Smooth muscle cell (in vitro differentiated cells): Measurements from ENCODE around the gene KCNJ2. TPM values are rescaled to one million over a fixed set of nuclear protein-coding genes. Genes with fewer than 3 reads are reported as not detected.

Experiments used
- DNase-seq: peaks from one replicate; lab custom pipeline; 2025; ENCODE audit not compliant: unreplicated experiment; lab: John Stamatoyannopoulos, UW
- H2AFZ ChIP-seq: fragments of 200-600 bp; sonication (generic); 2 replicates; pipeline ENCODE4 v1.6.0; 2016; ENCODE audit warnings: antibody characterized with exemption, low read depth, mild to moderate bottlenecking
- H3F3A ChIP-seq: fragments of 200-600 bp; sonication (generic); 2 replicates; pipeline ENCODE4 v1.6.0; 2017; ENCODE audit warnings: antibody characterized with exemption, low read depth
- H3K27ac ChIP-seq: fragments of 200-600 bp; sonication (generic); 2 replicates; pipeline ENCODE4 v1.5.1; 2016; ENCODE audit warnings: low read depth, mild to moderate bottlenecking
- H3K27me3 ChIP-seq: fragments of 200-600 bp; sonication (generic); 2 replicates; pipeline ENCODE4 v1.6.1; 2016; ENCODE audit warnings: low read depth, mild to moderate bottlenecking
- H3K36me3 ChIP-seq: fragments of 200-600 bp; sonication (generic); 2 replicates; pipeline ENCODE4 v1.5.1; 2016; ENCODE audit warnings: low read depth
- H3K4me1 ChIP-seq: fragments of 200-600 bp; sonication (generic); 2 replicates; pipeline ENCODE4 v1.5.1; 2016; ENCODE audit warnings: low read depth
- H3K4me2 ChIP-seq: fragments of 200-600 bp; sonication (generic); 2 replicates; pipeline ENCODE4 v1.6.0; 2016; ENCODE audit warnings: mild to moderate bottlenecking
- H3K4me3 ChIP-seq: fragments of 200-600 bp; sonication (generic); 2 replicates; pipeline ENCODE4 v1.5.1; 2016; ENCODE audit warnings: mild to moderate bottlenecking
- H3K79me2 ChIP-seq: fragments of 200-600 bp; sonication (generic); 2 replicates; pipeline ENCODE4 v1.6.0; 2016; ENCODE audit warnings: low read depth, mild to moderate bottlenecking
- H3K9ac ChIP-seq: fragments of 200-600 bp; sonication (generic); 2 replicates; pipeline ENCODE4 v1.6.0; 2016; ENCODE audit warnings: low read depth
- H3K9me3 ChIP-seq: fragments of 200-600 bp; sonication (generic); replicated peaks from 2 replicates; pipeline ENCODE4 v1.5.1; 2016; ENCODE audit warnings: low read depth
- H4K20me1 ChIP-seq: fragments of 200-600 bp; sonication (generic); 2 replicates; pipeline ENCODE4 v1.6.0; 2016; ENCODE audit warnings: low read depth
- WGBS: methylation state at CpG from one replicate; pipeline ENCODE4 v1.1.7; 2016; ENCODE audit warnings: low lambda C conversion rate; 5-methylcytosine and 5-hydroxymethylcytosine counted together
- polyA plus RNA-seq: library from polyadenylated mRNA; unstranded; fragments of >200 nt; fragmentation: Nextera tagmentation; extraction: Ambion mirVana; gene quantifications from 2 replicates; pipeline ENCODE4 v1.2.1, GENCODE V29; 2016
- total RNA-seq: library from RNA; depleted of rRNA; stranded (reverse); fragments of >200 nt; gene quantifications from 2 replicates; pipeline ENCODE4 v1.2.3, GENCODE V29; 2014
- TF ChIP-seq, protein P1 (sequence below): fragments of 200-600 bp; sonication (generic); IDR thresholded peaks from 2 replicates; pipeline ENCODE4 v1.5.1; 2017; ENCODE audit warnings: borderline replicate concordance, mild to moderate bottlenecking, antibody characterized with exemption; ENCODE audit not compliant: insufficient read depth, poor library complexity, severe bottlenecking

The KCNJ2 gene
- total and polyA plus RNA-seq, 2 experiments from 2014 or later, result 0.06 to 1.8 TPM

DNA sequence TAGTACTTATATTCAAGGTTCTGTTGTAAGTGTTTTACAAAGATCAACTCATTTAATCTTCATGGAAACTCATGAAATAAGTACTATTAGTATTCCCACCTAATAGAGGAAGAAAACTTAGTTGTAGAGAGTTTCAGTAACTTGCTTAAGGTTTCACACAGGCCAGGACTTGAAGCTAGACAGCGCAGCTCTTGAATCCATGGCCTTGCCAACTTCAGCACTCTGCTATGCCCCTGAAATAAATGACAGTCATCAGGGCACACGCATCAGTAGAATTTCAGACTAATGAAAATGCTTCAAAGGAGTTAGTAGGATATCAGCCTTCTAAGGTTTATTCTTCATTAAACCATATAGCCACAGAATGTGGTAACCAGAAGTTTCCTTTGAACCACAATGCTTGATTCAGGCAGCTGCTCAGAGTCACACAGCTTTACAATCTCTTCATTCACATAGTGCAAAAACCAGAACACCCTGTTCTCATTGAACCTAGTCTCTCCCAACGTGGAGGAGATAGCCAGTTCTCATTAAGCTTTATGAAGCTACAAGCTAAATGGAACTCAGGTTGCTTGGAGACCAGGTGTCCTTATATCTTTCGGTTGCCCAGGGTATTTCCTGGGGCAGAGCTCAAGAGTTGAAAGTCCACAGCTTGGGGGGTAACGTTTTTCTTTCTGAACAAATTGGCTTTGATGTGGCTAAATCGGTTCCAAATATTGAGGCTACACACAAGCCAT is 39.7 kb downstream of the KCNJ2 start:
- no peaks in the 10 kb centered on the region for H3K27me3 ChIP-seq
- H3K9me3 ChIP-seq, result no peaks in the 10 kb centered on the region
- no peak overlapping the region for H3K4me3 ChIP-seq
- TF ChIP-seq, protein P1, sequence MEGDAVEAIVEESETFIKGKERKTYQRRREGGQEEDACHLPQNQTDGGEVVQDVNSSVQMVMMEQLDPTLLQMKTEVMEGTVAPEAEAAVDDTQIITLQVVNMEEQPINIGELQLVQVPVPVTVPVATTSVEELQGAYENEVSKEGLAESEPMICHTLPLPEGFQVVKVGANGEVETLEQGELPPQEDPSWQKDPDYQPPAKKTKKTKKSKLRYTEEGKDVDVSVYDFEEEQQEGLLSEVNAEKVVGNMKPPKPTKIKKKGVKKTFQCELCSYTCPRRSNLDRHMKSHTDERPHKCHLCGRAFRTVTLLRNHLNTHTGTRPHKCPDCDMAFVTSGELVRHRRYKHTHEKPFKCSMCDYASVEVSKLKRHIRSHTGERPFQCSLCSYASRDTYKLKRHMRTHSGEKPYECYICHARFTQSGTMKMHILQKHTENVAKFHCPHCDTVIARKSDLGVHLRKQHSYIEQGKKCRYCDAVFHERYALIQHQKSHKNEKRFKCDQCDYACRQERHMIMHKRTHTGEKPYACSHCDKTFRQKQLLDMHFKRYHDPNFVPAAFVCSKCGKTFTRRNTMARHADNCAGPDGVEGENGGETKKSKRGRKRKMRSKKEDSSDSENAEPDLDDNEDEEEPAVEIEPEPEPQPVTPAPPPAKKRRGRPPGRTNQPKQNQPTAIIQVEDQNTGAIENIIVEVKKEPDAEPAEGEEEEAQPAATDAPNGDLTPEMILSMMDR, result no peak
- H3K36me3 ChIP-seq, result no peaks in the 10 kb centered on the region
- H3K9ac ChIP-seq, result no peak overlapping the region
- no peak overlapping the region for H2AFZ ChIP-seq
- no peaks in the 10 kb centered on the region for H3F3A ChIP-seq
- no peak overlapping the region for H3K27ac ChIP-seq
- WGBS, result 74% methylated on average over 6 of the region's 6 CpGs
- DNase-seq, result no peak
- H3K79me2 ChIP-seq, result no peaks in the 10 kb centered on the region
- no peaks in the 10 kb centered on the region for H3K4me1 ChIP-seq
- H4K20me1 ChIP-seq, result no peaks in the 10 kb centered on the region
- no peak overlapping the region for H3K4me2 ChIP-seq

DNA sequence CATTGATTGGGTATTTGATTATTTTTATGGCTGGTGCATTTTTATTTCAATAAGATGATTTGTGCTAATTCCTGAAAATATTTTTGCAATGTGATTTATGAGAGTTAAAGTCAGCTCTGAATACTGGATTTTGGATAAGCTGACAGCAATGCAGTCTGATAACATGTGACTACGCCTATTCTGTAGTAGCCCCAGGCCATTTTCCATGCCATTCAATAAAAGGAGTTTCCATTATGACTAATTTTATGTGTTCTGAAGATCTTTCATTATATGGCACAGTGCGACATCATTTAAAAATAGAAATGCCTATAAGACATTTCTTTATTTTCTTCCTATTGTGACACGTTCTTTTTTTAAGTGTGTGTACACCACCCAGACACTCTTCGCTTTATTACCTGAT is 46.3 kb downstream of the KCNJ2 start:
- H3K9me3 ChIP-seq, result no peaks in the 10 kb centered on the region
- H2AFZ ChIP-seq, result no peak overlapping the region
- H3K27ac ChIP-seq, result peak overlapping the region; percentile 32
- TF ChIP-seq, protein P1, result no peak
- H3K4me1 ChIP-seq, result no peaks in the 10 kb centered on the region
- no peaks in the 10 kb centered on the region for H4K20me1 ChIP-seq
- no peaks in the 10 kb centered on the region for H3K27me3 ChIP-seq
- H3K9ac ChIP-seq, result no peak overlapping the region
- H3F3A ChIP-seq, result no peaks in the 10 kb centered on the region
- H3K4me2 ChIP-seq, result no peak overlapping the region
- no peaks in the 10 kb centered on the region for H3K36me3 ChIP-seq
- 83% methylated on average over 4 of the region's 4 CpGs for WGBS
- no peak overlapping the region for H3K4me3 ChIP-seq
- H3K79me2 ChIP-seq, result no peaks in the 10 kb centered on the region
- DNase-seq, result no peak

DNA sequence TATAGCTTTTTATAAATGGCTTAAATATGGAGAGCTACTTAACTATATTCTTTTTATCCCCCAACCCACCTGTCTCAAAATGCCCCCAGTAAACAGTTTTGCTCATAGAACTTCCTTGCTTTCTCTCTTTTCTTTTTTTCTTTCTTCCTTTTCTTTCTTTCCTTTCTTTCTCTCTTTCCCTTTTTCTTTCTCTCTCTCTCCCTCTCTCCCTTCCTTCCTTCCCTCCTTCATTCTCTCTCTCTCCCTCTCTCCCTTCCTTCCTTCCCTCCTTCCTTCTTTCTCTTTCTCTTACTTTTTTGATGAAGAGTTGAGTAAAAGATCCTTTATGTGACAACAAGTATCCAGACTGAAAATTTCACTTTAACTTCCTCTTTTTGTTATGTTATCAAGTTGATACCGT is 48.2 kb downstream of the KCNJ2 start:
- Histone ChIP-seq H4K20me1 (no peaks in the 10 kb centered on the region), H3K9me3 (no peaks in the 10 kb centered on the region), H2AFZ (no peak overlapping the region), H3K27ac (no peak overlapping the region), H3K9ac (no peak overlapping the region), H3F3A (no peaks in the 10 kb centered on the region), H3K79me2 (no peaks in the 10 kb centered on the region), H3K36me3 (no peaks in the 10 kb centered on the region), H3K27me3 (no peaks in the 10 kb centered on the region), H3K4me3 (no peak overlapping the region), H3K4me2 (no peak overlapping the region), H3K4me1 (no peaks in the 10 kb centered on the region)
- WGBS, result 95% methylated on average over 1 of the region's 1 CpG
- DNase-seq, result no peak
- TF ChIP-seq, protein P1, result no peak

GRCh38 chr17:70225276-70225675 is 55.9 kb downstream of the KCNJ2 start:
- 80% methylated on average over 4 of the region's 4 CpGs for WGBS
- Histone ChIP-seq H3K79me2 (no peaks in the 10 kb centered on the region), H3K36me3 (no peaks in the 10 kb centered on the region), H3K4me1 (no peaks in the 10 kb centered on the region), H3K9ac (no peak overlapping the region), H3K9me3 (no peaks in the 10 kb centered on the region), H4K20me1 (no peaks in the 10 kb centered on the region), H3K4me2 (no peak overlapping the region), H3K4me3 (no peak overlapping the region), H3K27ac (no peak overlapping the region), H3K27me3 (no peaks in the 10 kb centered on the region), H2AFZ (no peak overlapping the region), H3F3A (no peaks in the 10 kb centered on the region)
- TF ChIP-seq, protein P1, result no peak
- DNase-seq, result no peak
